ENCODE measurements around the gene MYO5A.

DNA sequence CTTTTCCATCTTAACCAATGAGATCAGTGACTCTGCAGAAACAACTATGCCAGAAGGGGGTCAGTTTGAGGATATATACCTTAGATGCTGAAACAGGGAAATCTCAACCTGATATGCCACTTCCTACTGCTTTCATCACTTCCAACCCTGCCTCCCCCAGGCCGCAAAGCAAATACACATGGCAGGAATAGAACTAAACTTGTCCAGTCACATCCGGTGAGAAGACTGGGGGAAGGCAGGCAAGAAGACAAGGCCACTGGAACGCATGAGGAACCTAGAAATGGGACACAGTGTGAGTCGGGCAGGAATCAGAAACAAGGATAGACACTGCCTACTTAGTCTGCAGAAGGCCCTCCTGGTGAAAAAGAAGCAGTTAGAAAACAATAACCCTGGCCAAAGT lies 90.6 kb downstream of the MYO5A start:
- TF ChIP-seq, protein P1, sequence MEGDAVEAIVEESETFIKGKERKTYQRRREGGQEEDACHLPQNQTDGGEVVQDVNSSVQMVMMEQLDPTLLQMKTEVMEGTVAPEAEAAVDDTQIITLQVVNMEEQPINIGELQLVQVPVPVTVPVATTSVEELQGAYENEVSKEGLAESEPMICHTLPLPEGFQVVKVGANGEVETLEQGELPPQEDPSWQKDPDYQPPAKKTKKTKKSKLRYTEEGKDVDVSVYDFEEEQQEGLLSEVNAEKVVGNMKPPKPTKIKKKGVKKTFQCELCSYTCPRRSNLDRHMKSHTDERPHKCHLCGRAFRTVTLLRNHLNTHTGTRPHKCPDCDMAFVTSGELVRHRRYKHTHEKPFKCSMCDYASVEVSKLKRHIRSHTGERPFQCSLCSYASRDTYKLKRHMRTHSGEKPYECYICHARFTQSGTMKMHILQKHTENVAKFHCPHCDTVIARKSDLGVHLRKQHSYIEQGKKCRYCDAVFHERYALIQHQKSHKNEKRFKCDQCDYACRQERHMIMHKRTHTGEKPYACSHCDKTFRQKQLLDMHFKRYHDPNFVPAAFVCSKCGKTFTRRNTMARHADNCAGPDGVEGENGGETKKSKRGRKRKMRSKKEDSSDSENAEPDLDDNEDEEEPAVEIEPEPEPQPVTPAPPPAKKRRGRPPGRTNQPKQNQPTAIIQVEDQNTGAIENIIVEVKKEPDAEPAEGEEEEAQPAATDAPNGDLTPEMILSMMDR (IDR thresholded peaks at IDR 0.05), result no peak
- TF ChIP-seq EZH2 (IDR thresholded peaks at IDR 0.05; ENCODE audit: borderline replicate concordance, insufficient read depth, low read depth, low read length, poor library complexity, severe bottlenecking), result no peak

Measured in B cell (primary cell).